ENCODE data around the gene UFD1.

Gene UFD1

GRCh38 chr22:19407649-19408606 lies 71.1 kb downstream of the UFD1 start:
- no peak for TF ChIP-seq CTCF (IDR thresholded peaks at IDR 0.05; ENCODE audit: low read depth, low read length)
- H3K4me3 ChIP-seq (replicated peaks in 1 of 2; ENCODE audit: low read depth in 2 of 2, low read length in 2 of 2), result no peak overlapping the region
- peak; percentile 16 to 41 for DNase-seq (ENCODE audit: low read depth in 2 of 2)

GRCh38 chr22:19406846-19407245 lies 72.1 kb downstream of the UFD1 start:
- H3K4me3 ChIP-seq (replicated peaks in 1 of 2; ENCODE audit: low read depth in 2 of 2, low read length in 2 of 2), result no peak overlapping the region
- DNase-seq (ENCODE audit: low read depth in 2 of 2), result no peak
- no peak for TF ChIP-seq CTCF (IDR thresholded peaks at IDR 0.05; ENCODE audit: low read depth, low read length)

GRCh38 chr22:19406281-19406811 lies 72.6 kb downstream of the UFD1 start:
- TF ChIP-seq CTCF (IDR thresholded peaks at IDR 0.05; ENCODE audit: low read depth, low read length), result no peak
- H3K4me3 ChIP-seq (replicated peaks in 1 of 2; ENCODE audit: low read depth in 2 of 2, low read length in 2 of 2), result no peak overlapping the region
- DNase-seq (ENCODE audit: low read depth in 2 of 2), result no peak

GRCh38 chr22:19405652-19406051 lies 73.3 kb downstream of the UFD1 start:
- H3K4me3 ChIP-seq (replicated peaks in 1 of 2; ENCODE audit: low read depth in 2 of 2, low read length in 2 of 2), result no peak overlapping the region
- DNase-seq (ENCODE audit: low read depth in 2 of 2), result no peak
- TF ChIP-seq CTCF (IDR thresholded peaks at IDR 0.05; ENCODE audit: low read depth, low read length), result no peak

GRCh38 chr22:19405133-19405532 lies 73.9 kb downstream of the UFD1 start:
- no peak for DNase-seq (ENCODE audit: low read depth in 2 of 2)
- TF ChIP-seq CTCF (IDR thresholded peaks at IDR 0.05; ENCODE audit: low read depth, low read length), result no peak
- H3K4me3 ChIP-seq (replicated peaks in 1 of 2; ENCODE audit: low read depth in 2 of 2, low read length in 2 of 2), result no peak overlapping the region

- H3K4me3 ChIP-seq (replicated peaks in 1 of 2; ENCODE audit: low read depth in 2 of 2, low read length in 2 of 2), result no peak overlapping the region
- DNase-seq (ENCODE audit: low read depth in 2 of 2), result no peak
- TF ChIP-seq CTCF (IDR thresholded peaks at IDR 0.05; ENCODE audit: low read depth, low read length), result no peak
Observed at GRCh38 chr22:19404676-19405075, 74.3 kb downstream of the UFD1 start.
